ENCODE measurements around the gene CERCAM.

CERCAM gene

DNA sequence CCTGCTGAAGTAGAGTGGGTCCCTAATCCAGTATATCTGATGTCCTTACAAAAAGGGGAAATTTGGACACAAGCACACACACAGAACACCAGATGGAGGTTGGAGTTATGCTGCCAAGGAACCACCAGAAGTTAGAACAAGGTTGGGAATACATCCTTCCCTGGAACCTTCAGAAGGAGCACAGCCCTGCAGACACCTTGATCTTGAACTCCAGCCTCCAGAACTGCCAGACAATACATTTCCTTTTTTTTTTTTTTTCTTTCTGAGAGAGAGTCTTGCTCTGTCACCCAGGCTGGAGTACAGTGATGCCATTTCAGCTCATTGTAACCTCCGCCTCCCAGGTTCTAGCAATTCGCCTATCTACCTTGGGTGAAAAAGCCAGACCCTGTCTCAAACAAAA, 28.1 kb downstream of the CERCAM start:
- Mint-ChIP-seq H3K4me1 (ENCODE audit: low read depth) (no peaks in the 10 kb centered on the region), H3K27me3 (no peaks in the 10 kb centered on the region), H3K27ac (no peak overlapping the region), H3K4me3 (no peak overlapping the region), H3K9me3 (no peaks in the 10 kb centered on the region), H3K36me3 (ENCODE audit: low read depth) (no peaks in the 10 kb centered on the region)

- Mint-ChIP-seq H3K9me3 (no peaks in the 10 kb centered on the region), H3K36me3 (ENCODE audit: low read depth) (peaks cover 11% of the 10 kb centered on the region), H3K27ac (no peak overlapping the region), H3K4me3 (peak overlapping the region; percentile 60), H3K27me3 (no peaks in the 10 kb centered on the region), H3K4me1 (ENCODE audit: low read depth) (peaks cover 17% of the 10 kb centered on the region)
Observed at GRCh38 chr9:128454991-128455390, 34.3 kb downstream of the CERCAM start.

- Mint-ChIP-seq H3K27ac (peak within 1 kb of the TSS; percentile 92), H3K27me3 (no peaks in the 10 kb centered on the region), H3K36me3 (ENCODE audit: low read depth) (peaks cover 22% of the 10 kb centered on the region), H3K4me3 (peak within 1 kb of the TSS; percentile 88), H3K9me3 (no peaks in the 10 kb centered on the region), H3K4me1 (ENCODE audit: low read depth) (peaks cover 17% of the 10 kb centered on the region)
Observed at GRCh38 chr9:128455849-128456612, 35.4 kb downstream of the CERCAM start, which contains the start of gene ODF2. Gene ODF2, plus strand, starts transcription at chr9:128456006. Its CDS starts 86 bp downstream, at chr9:128456092.

DNA sequence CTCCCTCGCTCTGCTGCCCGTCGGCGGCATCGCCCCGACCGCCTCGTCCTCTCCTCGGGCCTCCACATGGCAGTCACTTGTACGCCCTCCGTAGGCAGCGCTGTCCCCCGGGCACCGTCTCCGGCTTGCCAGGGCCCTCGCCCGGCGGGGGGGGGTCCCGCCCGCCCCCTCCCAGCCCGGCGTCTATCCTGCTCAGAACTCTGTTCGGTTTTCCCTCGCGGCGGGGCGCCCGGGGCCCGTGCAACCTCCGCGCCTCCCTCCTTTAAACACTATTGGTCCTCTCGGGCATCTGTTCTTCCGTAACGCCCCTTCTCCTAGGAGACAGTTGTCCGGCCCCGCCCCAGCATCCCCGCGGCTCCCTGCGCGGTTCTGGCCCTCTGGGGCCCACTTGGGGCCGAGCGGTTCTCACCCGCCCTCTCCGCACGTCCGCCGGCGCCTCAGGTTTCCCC, 36.0 kb downstream of the CERCAM start:
- Mint-ChIP-seq H3K4me3 (peak overlapping the region; percentile 88), H3K4me1 (ENCODE audit: low read depth) (peaks cover 17% of the 10 kb centered on the region), H3K27ac (peak overlapping the region; percentile 92), H3K9me3 (no peaks in the 10 kb centered on the region), H3K36me3 (ENCODE audit: low read depth) (peaks cover 28% of the 10 kb centered on the region), H3K27me3 (no peaks in the 10 kb centered on the region)

DNA sequence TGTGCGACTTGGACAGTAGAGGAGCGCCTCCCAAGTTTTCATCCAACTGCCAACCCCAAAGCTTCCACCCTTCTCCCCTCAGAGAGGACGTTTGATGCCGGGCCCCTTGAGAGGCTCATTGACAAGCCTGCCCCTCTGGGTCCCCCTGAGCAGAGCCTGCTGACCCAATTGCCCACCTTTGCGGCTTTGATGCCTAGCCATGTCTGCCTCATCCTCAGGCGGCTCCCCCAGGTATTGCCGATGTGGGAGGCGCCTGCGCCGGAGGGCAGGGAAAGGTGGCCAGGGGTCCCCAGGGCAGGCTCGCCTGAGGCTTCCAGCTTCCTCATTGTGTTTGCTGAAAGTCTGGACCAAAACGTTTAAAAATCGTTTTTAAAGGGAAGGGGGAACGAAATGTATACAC, 36.5 kb downstream of the CERCAM start:
- Mint-ChIP-seq H3K27me3 (no peaks in the 10 kb centered on the region), H3K9me3 (no peaks in the 10 kb centered on the region), H3K36me3 (ENCODE audit: low read depth) (peaks cover 33% of the 10 kb centered on the region), H3K27ac (peak overlapping the region; percentile 92), H3K4me3 (peak overlapping the region; percentile 88), H3K4me1 (ENCODE audit: low read depth) (peaks cover 17% of the 10 kb centered on the region)

- no peaks in the 10 kb centered on the region for H3K27me3 Mint-ChIP-seq
- H3K36me3 Mint-ChIP-seq (ENCODE audit: low read depth): peaks cover 47% of the 10 kb centered on the region
- H3K9me3 Mint-ChIP-seq: no peaks in the 10 kb centered on the region
- H3K4me1 Mint-ChIP-seq (ENCODE audit: low read depth): peaks cover 17% of the 10 kb centered on the region
- no peak overlapping the region for H3K4me3 Mint-ChIP-seq
- H3K27ac Mint-ChIP-seq: no peak overlapping the region
Observed at GRCh38 chr9:128459011-128459410, 38.4 kb downstream of the CERCAM start.

- Mint-ChIP-seq H3K9me3 (no peaks in the 10 kb centered on the region), H3K4me1 (ENCODE audit: low read depth) (peaks cover 2% of the 10 kb centered on the region), H3K4me3 (no peak overlapping the region), H3K27ac (no peak overlapping the region), H3K27me3 (no peaks in the 10 kb centered on the region), H3K36me3 (ENCODE audit: low read depth) (peaks cover 43% of the 10 kb centered on the region)
Observed at GRCh38 chr9:128469070-128469469, 48.4 kb downstream of the CERCAM start.

GRCh38 chr9:128470560-128470959, 49.9 kb downstream of the CERCAM start:
- Mint-ChIP-seq H3K27me3 (no peaks in the 10 kb centered on the region), H3K27ac (no peak overlapping the region), H3K36me3 (ENCODE audit: low read depth) (peaks cover 53% of the 10 kb centered on the region), H3K4me3 (no peak overlapping the region), H3K4me1 (ENCODE audit: low read depth) (peaks cover 2% of the 10 kb centered on the region), H3K9me3 (no peaks in the 10 kb centered on the region)

- Mint-ChIP-seq H3K4me3 (no peak overlapping the region), H3K36me3 (ENCODE audit: low read depth) (peaks cover 51% of the 10 kb centered on the region), H3K27me3 (no peaks in the 10 kb centered on the region), H3K4me1 (ENCODE audit: low read depth) (peaks cover 2% of the 10 kb centered on the region), H3K9me3 (no peaks in the 10 kb centered on the region), H3K27ac (no peak overlapping the region)
Observed at GRCh38 chr9:128473104-128473503, 52.4 kb downstream of the CERCAM start.

GRCh38 chr9:128475867-128476266, 55.2 kb downstream of the CERCAM start:
- Mint-ChIP-seq H3K4me1 (ENCODE audit: low read depth) (no peaks in the 10 kb centered on the region), H3K4me3 (no peak overlapping the region), H3K36me3 (ENCODE audit: low read depth) (peaks cover 57% of the 10 kb centered on the region), H3K9me3 (no peaks in the 10 kb centered on the region), H3K27ac (no peak overlapping the region), H3K27me3 (no peaks in the 10 kb centered on the region)

DNA sequence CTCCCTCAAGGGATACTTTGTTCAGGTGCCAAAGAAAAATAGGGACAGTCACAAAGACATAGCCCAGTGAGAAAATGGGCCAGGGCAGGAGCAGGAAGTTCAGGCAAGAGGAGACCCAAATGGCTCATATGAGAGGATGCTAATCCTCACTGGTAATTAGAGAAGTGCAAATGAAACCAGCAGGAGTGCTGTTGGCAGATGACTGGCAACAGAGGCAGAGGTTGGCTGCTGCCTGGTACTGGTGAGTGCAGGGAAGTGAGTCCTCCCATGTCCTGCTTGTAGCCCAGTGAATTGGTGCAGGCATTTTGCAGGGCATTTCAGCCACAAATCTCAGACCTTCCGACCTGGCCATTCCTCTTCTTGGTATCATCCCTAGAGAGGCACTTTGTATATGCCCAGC, 58.6 kb downstream of the CERCAM start:
- Mint-ChIP-seq H3K36me3 (ENCODE audit: low read depth) (peaks cover 63% of the 10 kb centered on the region), H3K4me3 (no peak overlapping the region), H3K9me3 (no peaks in the 10 kb centered on the region), H3K4me1 (ENCODE audit: low read depth) (no peaks in the 10 kb centered on the region), H3K27ac (no peak overlapping the region), H3K27me3 (no peaks in the 10 kb centered on the region)

DNA sequence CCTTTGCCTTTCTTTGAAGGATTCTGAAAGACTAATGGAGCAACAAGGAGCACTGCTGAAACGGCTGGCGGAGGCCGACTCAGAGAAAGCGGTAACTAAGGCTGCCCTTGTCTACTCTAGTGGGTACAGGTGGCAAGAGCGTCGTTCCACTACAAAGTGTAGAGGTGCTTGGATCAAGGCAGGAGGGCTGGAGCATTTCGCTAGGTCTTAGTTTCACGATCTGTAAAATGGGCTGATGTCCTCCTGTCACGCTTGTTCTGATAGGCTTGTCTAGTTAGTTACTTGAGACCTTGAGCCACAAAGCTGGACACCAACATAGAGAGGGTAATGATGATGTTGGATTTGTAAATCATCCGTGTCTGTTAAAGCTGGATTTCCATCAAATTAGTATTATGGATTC, 60.9 kb downstream of the CERCAM start:
- no peaks in the 10 kb centered on the region for H3K27me3 Mint-ChIP-seq
- H3K4me3 Mint-ChIP-seq: no peak overlapping the region
- peaks cover 64% of the 10 kb centered on the region for H3K36me3 Mint-ChIP-seq (ENCODE audit: low read depth)
- no peaks in the 10 kb centered on the region for H3K9me3 Mint-ChIP-seq
- H3K27ac Mint-ChIP-seq: no peak overlapping the region
- H3K4me1 Mint-ChIP-seq (ENCODE audit: low read depth): no peaks in the 10 kb centered on the region

DNA sequence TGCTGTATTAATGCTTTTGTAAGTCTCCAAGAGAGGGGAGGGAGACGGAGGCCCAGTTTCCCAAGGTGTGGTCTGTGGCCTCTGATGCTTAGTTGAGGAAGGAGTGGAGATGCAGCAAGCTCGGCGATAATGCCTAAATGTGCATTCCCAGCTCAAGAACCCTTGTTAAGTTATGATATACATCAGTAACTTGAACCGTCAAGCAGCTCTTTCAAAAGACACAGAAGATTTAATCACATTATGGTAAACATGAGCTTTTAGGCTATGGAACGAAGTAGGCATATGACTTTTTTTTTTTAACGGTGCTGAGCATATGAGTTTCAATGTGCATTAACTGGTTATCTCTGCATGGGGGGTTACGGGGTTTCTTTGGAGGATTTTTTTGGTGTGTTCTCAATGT, 61.5 kb downstream of the CERCAM start:
- no peak overlapping the region for H3K27ac Mint-ChIP-seq
- H3K4me1 Mint-ChIP-seq (ENCODE audit: low read depth): no peaks in the 10 kb centered on the region
- peaks cover 70% of the 10 kb centered on the region for H3K36me3 Mint-ChIP-seq (ENCODE audit: low read depth)

DNA sequence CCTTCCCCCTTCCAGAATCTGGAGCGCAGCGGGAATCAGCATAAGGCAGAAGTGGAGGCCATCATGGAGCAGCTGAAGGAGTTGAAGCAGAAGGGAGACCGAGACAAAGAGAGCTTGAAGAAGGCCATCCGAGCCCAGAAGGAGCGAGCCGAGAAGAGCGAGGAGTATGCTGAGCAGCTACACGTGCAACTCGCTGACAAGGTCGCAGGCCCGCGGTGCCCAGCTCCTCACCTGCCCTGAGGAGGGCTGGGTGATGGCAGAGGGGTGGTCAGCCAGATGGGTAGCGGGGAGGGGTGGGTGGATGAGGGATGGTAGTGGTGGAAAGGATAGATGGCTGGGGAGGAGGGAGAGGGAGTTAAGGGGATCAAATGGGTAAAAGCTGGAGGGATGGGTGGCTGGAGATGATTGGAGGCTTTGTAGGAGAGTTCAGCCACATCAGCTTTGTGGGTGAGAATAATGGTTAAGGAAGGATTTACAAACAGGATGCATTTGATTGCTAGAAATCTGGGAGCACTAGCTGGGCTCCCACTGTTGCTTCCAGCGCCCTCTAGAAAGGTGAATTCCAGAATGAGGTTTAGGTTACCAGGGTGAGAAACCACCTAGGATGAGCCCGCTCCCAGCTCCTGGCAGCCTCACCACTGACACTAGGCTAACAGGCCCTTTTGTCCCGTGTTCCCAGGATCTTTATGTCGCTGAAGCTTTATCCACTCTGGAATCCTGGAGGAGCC, 64.2 kb downstream of the CERCAM start:
- H3K4me1 Mint-ChIP-seq (ENCODE audit: low read depth): no peaks in the 10 kb centered on the region
- no peaks in the 10 kb centered on the region for H3K27me3 Mint-ChIP-seq
- no peaks in the 10 kb centered on the region for H3K9me3 Mint-ChIP-seq
- no peak overlapping the region for H3K27ac Mint-ChIP-seq
- peaks cover 80% of the 10 kb centered on the region for H3K36me3 Mint-ChIP-seq (ENCODE audit: low read depth)
- H3K4me3 Mint-ChIP-seq: no peak overlapping the region

More for the DNA sequence above, 61.5 kb downstream of the CERCAM start:
- Mint-ChIP-seq H3K27me3 (no peaks in the 10 kb centered on the region), H3K4me3 (no peak overlapping the region), H3K9me3 (no peaks in the 10 kb centered on the region)

DNA sequence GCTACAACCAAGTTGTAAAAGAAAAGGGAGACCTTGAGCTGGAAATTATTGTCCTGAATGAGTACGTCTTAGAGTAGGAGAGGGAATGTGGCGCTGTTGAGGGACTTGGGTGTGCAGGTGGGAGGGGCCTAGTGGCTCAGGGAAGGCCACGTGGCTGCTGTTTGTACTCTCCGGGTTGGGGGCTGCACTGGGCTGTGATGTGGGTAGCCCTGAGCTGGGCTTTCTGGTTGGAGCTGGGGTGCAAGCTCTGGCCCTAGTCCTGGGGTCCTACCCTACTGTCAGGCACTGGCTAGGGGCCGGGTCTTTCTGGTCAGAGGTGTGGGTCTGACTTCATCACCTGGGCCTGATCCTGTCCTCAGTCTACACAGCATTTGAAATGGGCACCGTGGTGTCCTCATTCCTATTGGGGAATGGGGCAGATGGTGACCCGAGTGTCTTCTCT, 64.8 kb downstream of the CERCAM start:
- Mint-ChIP-seq H3K27me3 (no peaks in the 10 kb centered on the region), H3K4me3 (no peak overlapping the region), H3K36me3 (ENCODE audit: low read depth) (peaks cover 83% of the 10 kb centered on the region), H3K27ac (no peak overlapping the region), H3K9me3 (no peaks in the 10 kb centered on the region), H3K4me1 (ENCODE audit: low read depth) (no peaks in the 10 kb centered on the region)

All from stimulated activated naive CD8-positive, alpha-beta T cell treated with anti-CD3 and anti-CD28 coated beads, Interleukin-15, Interleukin-2, amounts not matched to agents 100 ng/mL and 50 ng/mL, for 24 hours (primary cell).